NCI-H345 (cell line): ENCODE measurements around the gene KRT40.

Experiments
- DNase-seq: peaks from one replicate; lab custom pipeline; 2025; lab: John Stamatoyannopoulos, UW

KRT40 gene

GRCh38 chr17:40996829-40997228 lies 12.7 kb upstream of the KRT40 start:
- DNase-seq, result no peak

GRCh38 chr17:40995116-40995515 lies 11.0 kb upstream of the KRT40 start:
- no peak for DNase-seq

- DNase-seq, result no peak
These were observed 9.7 kb upstream of the KRT40 start, which contains the start of gene KRTAP3-3 for GRCh38 chr17:40993839-40994238. Gene KRTAP3-3, minus strand, starts transcription at chr17:40994164. Its CDS starts 67 bp downstream, at chr17:40994097.

GRCh38 chr17:40993084-40993483 lies 9.0 kb upstream of the KRT40 start:
- DNase-seq, result no peak

GRCh38 chr17:40992666-40993065 lies 8.5 kb upstream of the KRT40 start:
- no peak for DNase-seq

- no peak for DNase-seq
These were observed 2.8 kb upstream of the KRT40 start for GRCh38 chr17:40986920-40987319.

GRCh38 chr17:40981115-40981514 lies 3.0 kb downstream of the KRT40 start:
- DNase-seq, result no peak

- no peak for DNase-seq
These were observed 3.5 kb downstream of the KRT40 start for GRCh38 chr17:40980596-40980995.

GRCh38 chr17:40980117-40980516 lies 4.0 kb downstream of the KRT40 start:
- DNase-seq, result no peak

- DNase-seq, result no peak
These were observed 5.5 kb downstream of the KRT40 start for GRCh38 chr17:40978575-40979151.

GRCh38 chr17:40975516-40975915 lies 8.6 kb downstream of the KRT40 start:
- no peak for DNase-seq

GRCh38 chr17:40974366-40974765 lies 9.8 kb downstream of the KRT40 start:
- DNase-seq, result no peak

- DNase-seq, result no peak
These were observed 16.5 kb downstream of the KRT40 start for GRCh38 chr17:40967582-40967981.

GRCh38 chr17:40966848-40967247 lies 17.3 kb downstream of the KRT40 start, which contains the start of gene KRT39:
Gene KRT39, minus strand, starts transcription at chr17:40966948. Its CDS starts 92 bp downstream, at chr17:40966856.
- no peak for DNase-seq

- DNase-seq, result no peak
These were observed 20.3 kb downstream of the KRT40 start for GRCh38 chr17:40963838-40964237.

- no peak for DNase-seq
These were observed 22.0 kb downstream of the KRT40 start for GRCh38 chr17:40962059-40962561.

GRCh38 chr17:40961591-40961990 lies 22.5 kb downstream of the KRT40 start:
- no peak for DNase-seq

- no peak for DNase-seq
These were observed 24.0 kb downstream of the KRT40 start for GRCh38 chr17:40960144-40960543.

- DNase-seq, result no peak
These were observed 25.8 kb downstream of the KRT40 start for GRCh38 chr17:40958086-40958953.

GRCh38 chr17:40956401-40957254 lies 27.5 kb downstream of the KRT40 start:
- DNase-seq, result no peak

- no peak for DNase-seq
These were observed 30.2 kb downstream of the KRT40 start for GRCh38 chr17:40953881-40954280.

GRCh38 chr17:40952661-40953060 lies 31.5 kb downstream of the KRT40 start:
- no peak for DNase-seq
